ENCODE data around the gene HAUS6.
"Not testable (repeated sequence)": the region's sequence is repeated elsewhere in the genome, so short reads cannot be mapped to it uniquely, and the experiment has no call there.

Gene HAUS6

DNA sequence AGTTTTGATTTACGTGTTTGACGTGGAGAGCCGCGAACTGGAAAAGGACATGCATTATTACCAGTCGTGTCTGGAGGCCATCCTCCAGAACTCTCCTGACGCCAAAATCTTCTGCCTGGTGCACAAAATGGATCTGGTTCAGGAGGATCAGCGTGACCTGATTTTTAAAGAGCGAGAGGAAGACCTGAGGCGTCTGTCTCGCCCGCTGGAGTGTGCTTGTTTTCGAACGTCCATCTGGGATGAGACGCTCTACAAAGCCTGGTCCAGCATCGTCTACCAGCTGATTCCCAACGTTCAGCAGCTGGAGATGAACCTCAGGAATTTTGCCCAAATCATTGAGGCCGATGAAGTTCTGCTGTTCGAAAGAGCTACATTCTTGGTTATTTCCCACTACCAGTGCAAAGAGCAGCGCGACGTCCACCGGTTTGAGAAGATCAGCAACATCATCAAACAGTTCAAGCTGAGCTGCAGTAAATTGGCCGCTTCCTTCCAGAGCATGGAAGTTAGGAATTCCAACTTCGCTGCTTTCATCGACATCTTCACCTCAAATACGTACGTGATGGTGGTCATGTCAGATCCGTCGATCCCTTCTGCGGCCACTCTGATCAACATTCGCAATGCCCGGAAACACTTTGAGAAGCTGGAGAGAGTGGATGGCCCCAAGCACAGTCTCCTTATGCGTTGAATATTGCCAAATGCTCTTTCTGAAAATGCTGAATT is 52.6 kb downstream of the HAUS6 start:
- peak overlapping the region; percentile 88 for H3K4me3 ChIP-seq (ENCODE audit: low read length)
- no peak for DNase-seq (ENCODE audit: low read depth, low spot score)

DNA sequence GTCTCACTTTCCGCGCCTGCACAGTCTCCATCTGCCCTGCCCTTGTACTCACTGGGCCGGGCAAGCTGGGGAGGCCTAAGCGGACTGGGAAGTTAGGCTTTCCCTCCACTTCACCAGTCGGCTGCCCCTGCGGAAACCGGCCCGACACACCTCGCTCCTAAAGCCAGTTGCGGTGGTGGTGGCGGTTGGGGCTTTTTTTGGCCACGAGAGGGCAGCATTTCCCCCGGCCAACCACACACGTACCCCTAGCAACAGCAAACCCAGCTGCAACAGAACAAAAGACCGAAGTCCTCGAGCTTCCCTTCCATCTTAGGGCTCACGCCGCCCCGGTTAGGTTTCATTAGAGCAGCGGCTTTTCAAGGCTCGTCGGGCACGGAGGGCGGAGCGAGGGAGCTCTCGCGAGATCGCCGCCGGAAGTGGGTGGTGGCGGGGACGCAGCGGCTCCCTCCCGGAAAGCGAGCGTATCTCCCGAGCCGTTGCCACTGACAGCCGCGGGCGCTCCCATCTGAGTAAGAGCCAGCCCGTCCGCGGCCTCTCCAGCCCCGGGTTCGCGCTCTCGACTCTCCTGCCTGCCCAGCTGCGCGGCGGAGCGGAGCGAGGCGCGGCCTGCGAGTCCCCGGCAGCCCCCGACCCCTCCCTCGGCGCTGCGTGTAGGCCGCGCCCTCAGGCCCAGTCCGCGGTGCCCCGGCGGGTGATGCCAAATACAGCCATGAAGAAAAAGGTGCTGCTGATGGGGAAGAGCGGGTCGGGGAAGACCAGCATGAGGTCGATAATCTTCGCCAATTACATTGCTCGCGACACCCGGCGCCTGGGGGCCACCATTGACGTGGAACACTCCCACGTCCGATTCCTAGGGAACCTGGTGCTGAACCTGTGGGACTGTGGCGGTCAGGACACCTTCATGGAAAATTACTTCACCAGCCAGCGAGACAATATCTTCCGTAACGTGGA is 53.5 kb downstream of the HAUS6 start, which contains the start of gene RRAGA:
Gene RRAGA (plus strand): TSS at position 462 of the 951 bp plus-strand sequence. CDS start 233 bp downstream, at position 695.
- H3K4me3 ChIP-seq (ENCODE audit: low read length) = peak within 1 kb of the TSS; percentile 88
- peak; percentile 93 for DNase-seq (ENCODE audit: low read depth, low spot score)

DNA sequence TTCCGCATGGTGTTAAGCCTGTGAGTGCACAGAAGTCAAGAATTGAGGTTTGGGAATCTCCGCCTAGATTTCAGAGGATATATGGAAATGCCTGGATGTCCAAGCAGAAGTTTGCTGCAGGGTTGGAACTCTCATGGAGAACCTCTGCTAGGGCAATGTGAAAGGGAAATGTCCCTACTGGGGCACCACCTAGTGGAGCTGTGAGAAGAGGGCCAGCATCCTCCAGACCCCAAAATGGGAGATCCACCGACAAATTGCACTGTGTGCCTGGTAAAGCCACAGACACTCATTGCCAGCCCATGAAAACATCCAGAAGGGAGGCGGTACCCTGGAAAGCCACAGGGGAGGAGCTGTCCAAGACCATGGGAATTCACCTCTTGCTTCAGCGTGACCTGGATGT is 66.1 kb downstream of the HAUS6 start:
- H3K4me3 ChIP-seq (ENCODE audit: low read length) = no peak overlapping the region
- DNase-seq (ENCODE audit: low read depth, low spot score) = no peak

DNA sequence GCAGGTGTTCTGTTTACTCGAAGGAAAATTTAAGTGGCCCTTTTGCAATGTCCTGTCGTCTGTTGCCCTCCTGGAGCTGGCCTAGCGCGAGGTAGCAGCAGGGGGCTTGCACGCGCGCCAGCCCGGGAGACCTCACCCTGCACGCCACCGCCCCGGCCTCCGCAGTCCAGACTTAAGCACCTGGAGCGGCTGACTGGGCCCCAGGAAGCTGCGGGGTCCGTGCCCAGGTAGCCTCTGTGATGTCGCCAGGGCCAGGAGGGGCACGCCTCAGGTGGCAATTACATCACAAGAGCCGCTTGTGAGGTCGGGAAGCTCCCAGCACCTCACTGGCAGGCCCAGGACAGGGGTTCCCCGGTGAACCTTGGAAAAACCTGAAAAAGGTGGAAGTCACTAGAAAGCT is 69.7 kb downstream of the HAUS6 start, which contains the start of gene SAXO1:
Gene SAXO1 (minus strand): TSS at position 195 of the 400 bp plus-strand sequence. CDS start 301 bp downstream, outside the sequence.
- no peak within 1 kb of the TSS for H3K4me3 ChIP-seq (ENCODE audit: low read length)
- DNase-seq (ENCODE audit: low read depth, low spot score) = no peak

DNA sequence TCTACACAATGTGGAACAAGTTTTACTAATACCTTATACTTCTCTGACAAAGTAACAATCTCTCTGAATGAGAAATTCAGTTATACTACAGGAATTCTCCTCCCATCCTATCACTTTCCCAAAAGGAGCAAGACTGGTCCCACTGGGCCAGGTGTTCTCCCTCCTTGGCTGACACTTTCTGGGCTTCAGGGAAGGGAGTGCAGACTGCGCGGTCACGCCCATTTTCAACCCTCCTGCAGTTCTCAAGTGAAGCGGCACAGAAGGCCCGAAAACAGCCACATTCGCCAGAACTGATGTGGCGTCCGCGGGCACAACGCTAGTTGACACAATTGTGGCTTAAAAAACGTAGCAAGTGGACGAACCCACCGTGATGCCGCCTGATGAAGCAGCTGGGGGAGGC is 70.3 kb downstream of the HAUS6 start:
- no peak for DNase-seq (ENCODE audit: low read depth, low spot score)

DNA sequence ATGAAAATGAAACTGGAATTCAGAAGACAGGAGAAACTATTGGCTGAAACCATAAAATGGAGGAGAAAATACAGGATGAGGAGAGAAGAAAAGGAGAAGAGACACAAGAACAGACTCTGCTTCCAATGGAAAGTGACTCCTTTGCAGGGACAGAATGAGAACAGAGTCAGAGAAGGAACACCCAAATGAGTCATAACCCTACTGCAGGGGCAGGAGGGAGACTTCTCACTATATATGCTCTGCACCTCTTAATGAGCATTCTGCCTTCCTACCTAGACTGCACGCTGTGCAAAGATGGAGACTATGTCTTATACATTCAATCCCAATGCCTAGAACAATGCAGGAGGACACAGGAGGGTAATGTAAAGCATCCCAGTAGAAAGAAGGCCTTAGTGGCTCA is 71.8 kb downstream of the HAUS6 start:
- no peak for DNase-seq (ENCODE audit: low read depth, low spot score)
- no peak overlapping the region for H3K4me3 ChIP-seq (ENCODE audit: low read length)

More for the DNA sequence above, 70.3 kb downstream of the HAUS6 start:
- no peak overlapping the region for H3K4me3 ChIP-seq (ENCODE audit: low read length)

DNA sequence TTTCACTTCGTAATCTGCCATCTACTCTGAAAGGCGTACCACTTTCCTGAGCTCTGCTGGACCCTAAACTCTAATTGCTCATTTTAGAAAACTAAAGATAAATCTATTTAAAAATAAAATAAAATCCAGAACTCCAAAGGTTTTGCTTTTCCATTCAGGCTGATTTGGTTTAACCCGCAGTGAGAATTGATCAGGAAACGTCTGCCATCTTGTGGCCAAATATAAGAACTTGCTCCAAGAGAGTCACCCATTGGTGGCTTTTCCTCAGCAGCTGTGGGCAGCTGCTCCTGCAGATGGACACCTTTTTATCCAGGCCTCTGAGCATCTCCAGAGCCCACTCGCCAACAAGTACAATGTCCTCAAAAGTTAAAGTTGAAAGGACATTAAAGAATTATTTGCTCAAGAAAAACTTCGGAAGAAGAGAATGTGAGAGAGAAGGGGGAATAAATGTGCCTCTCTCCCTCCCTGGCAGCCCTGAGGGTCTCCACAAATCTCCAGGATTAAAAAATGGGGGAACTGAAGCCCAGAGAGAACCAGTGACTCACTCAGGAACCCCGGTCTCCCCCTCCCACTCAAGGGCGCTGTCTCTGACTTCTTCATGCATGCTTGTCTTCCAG is 73.8 kb downstream of the HAUS6 start:
- no peak overlapping the region for H3K4me3 ChIP-seq (ENCODE audit: low read length)
- DNase-seq (ENCODE audit: low read depth, low spot score) = peak; percentile 51

DNA sequence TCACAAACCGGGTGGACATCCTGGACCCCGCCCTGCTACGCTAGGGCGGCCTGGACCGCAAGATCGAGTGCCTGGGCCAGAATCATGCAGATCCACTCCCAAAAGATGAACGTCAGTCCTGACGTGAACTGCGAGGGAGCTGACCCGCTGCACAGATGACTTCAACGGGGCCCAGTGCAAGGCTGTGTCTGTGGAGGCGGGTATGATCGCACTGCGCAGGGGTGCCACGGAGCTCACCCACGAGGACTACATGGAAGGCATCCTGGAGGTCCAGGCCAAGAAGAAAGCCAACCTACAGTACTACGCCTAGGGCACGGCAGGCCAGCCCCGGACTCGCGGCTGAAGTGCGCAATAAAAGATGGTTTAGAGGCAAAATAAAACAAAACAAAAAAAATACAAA is 74.9 kb downstream of the HAUS6 start:
- no peak overlapping the region for H3K4me3 ChIP-seq (ENCODE audit: low read length)
- no peak for DNase-seq (ENCODE audit: low read depth, low spot score)

DNA sequence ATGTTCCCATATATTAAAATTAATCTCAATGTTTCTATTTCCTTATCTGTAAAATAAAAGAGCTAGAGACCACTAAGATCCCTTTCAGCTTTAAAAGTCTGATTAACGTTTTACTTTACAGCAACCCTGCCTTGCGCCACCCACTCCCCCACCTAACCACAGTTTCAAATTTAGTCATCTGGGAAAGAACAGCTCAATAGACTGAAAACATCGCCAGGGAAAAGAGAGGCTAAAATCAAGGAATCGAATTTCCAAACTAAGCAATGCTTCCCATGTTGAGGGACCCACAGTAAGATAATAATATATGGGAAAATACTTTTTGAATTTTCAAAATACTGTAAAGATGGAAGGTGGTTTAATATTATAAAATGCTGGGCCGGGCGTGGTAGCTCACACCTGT is 76.3 kb downstream of the HAUS6 start:
- H3K4me3 ChIP-seq (ENCODE audit: low read length) = no peak overlapping the region
- no peak for DNase-seq (ENCODE audit: low read depth, low spot score)

DNA sequence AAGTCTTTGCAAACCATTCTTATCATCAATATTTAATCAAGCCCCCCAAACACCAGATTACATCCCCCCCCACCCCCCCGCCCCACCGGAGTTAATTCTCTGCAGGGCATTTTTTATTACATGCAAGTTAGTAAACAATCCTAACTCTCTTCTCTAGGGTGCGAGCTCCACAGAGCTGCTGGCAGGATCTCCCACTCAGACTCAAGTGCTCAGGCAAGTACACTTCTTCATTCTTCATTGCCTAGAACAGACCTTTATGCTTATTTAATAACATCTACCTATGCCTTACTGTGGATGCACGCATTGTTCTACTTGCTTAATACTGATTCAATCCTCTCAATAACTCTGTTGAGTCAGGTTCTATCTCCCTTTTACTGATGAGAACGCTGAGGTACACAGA is 79.6 kb downstream of the HAUS6 start:
- no peak overlapping the region for H3K4me3 ChIP-seq (ENCODE audit: low read length)
- no peak for DNase-seq (ENCODE audit: low read depth, low spot score)

DNA sequence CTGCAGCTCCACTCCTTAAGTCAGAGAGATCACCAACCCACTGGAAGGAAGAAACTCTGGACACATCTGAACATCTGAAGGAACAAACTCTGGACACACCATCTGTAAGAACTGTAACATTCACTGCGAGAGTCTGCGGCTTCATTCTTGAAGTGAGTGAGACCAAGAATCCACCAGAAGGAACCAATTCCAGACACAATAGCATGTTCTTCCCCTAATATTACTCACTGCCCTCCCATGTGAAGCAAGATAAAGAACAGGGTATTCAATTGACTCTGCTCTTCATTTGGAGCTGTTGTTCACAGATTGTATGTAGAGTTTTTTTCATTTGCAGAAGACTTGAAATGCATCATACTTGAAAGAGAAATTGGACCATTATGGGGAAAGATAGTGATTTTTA is 80.5 kb downstream of the HAUS6 start:
- DNase-seq (ENCODE audit: low read depth, low spot score) = no peak
- H3K4me3 ChIP-seq (ENCODE audit: low read length) = no peak overlapping the region

DNA sequence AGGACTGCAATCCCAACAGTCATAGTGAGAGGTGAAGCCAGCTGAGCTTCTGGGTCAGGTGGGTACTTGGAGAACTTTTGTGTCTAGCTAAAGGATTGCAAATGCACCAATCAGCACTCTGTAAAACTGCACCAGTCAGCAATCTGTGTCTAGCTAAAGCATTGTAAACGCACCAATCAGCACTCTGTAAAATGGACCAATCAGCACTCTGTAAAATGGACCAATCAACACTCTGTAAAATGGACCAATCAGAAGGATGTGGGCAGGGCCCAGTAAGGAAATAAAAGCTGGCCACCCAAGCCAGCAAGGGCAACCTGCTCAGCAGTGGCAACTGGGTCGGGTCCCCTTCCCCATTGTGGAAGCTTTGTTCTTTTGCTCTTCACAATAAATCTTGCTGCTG is 81.1 kb downstream of the HAUS6 start:
- not testable (repeated sequence) for DNase-seq (ENCODE audit: low read depth, low spot score); H3K4me3 ChIP-seq (ENCODE audit: low read length)

DNA sequence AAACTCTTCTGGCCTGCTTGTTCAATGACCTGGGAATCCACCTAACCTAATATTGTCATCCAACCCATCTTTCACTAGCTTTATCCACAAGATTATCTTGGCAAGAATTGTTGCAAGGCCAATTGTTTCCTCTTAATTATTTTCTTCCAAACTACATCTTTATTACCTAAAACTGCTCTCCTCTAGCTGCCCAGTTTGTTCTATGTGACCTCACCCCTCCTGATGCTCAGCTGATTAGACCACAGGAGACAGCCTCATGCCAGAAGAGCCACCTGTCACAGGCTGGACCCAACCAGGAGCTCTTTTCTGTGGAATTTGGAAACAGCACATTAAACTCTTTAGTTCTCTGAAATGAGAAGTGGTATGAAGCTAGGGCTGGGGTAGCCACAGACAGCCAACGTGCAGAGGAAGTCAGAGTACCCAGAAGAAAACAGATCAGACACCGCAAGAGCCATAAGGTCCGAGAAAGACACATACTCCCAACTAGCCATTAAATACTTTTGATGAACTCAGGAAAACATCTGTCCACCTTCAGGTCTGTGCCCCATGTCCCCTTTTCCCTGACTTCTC is 81.7 kb downstream of the HAUS6 start:
- no peak overlapping the region for H3K4me3 ChIP-seq (ENCODE audit: low read length)
- no peak for DNase-seq (ENCODE audit: low read depth, low spot score)

DNA sequence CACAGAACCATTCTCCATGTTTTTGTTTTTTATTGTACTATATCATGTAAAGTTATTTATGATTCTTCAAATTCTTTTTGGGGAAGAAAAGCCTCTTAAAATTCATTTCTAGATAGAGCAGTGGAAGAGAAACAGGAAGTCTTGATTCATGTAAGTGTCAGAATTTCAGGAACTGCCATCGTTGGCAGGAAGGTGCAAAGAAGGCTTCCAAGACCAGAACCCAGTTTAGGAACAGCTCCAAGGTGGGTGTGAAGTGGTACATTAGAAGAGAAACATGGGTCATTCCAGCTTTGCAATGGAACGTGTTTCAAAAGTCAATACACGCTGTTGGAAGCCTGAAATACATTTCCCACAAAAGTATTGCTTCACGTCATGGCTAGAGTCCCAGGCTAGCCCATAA is 84.5 kb downstream of the HAUS6 start:
- DNase-seq (ENCODE audit: low read depth, low spot score) = no peak
- H3K4me3 ChIP-seq (ENCODE audit: low read length) = no peak overlapping the region

DNA sequence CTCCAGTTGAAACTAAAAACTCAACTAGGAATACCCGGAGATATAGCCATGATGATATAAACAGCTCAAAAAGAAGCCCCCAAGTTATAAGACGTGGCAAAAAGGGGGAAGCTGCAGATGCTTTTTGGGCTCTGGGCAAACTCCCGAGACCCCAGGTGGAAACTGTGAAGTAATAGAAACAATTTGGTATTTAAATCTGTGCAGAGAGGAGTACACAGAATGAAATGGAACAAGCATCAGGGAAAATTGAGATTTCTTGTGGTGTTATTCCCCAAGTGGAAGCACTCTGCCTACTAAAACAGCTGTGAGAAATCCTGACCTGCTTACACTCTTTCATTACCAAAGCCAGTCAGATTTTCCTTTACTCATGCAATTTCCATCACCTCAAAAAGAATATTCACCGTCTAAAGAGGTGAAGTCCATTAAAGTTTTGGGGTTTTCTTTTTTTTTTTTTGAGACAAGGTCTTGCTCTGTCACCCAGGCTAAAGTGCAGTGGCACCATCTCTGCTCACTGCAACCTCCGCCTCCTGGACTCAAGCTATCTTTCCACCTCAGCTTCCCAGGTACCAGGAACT is 93.2 kb downstream of the HAUS6 start:
- H3K4me3 ChIP-seq (ENCODE audit: low read length) = no peak overlapping the region
- DNase-seq (ENCODE audit: low read depth, low spot score) = no peak
